NB4 (cell line): ENCODE results near the gene NDUFS6.
A peak's percentile ranks its signal among the peaks of the same experiment; 100 is the strongest.

Source experiments
- DNase-seq: peaks from one replicate; pipeline ENCODE4 v3.0.0; 2010; ENCODE audit warnings: low read depth
- H3K4me3 ChIP-seq: one replicate; pipeline ENCODE4 v1.5.1; 2011; ENCODE audit warnings: mild to moderate bottlenecking, low read depth, low read length, moderate library complexity
- CTCF ChIP-seq: IDR thresholded peaks from one replicate; pipeline ENCODE4 v1.5.1; 2012; ENCODE audit warnings: low read depth, low read length
- MAX ChIP-seq: IDR thresholded peaks from 2 replicates; pipeline ENCODE4 v1.6.1; 2011; ENCODE audit warnings: low read depth, low read length
- MYC ChIP-seq: IDR thresholded peaks from 2 replicates; pipeline ENCODE4 v1.6.1; 2011; ENCODE audit warnings: low read depth, low read length
- POLR2A ChIP-seq: IDR thresholded peaks from 2 replicates; pipeline ENCODE4 v1.6.1; 2011; ENCODE audit warnings: mild to moderate bottlenecking; ENCODE audit not compliant: insufficient read length; ENCODE audit errors: extremely low read depth

NDUFS6 gene

GRCh38 chr5:1823381-1824034 lies 22.3 kb downstream of the NDUFS6 start:
- DNase-seq, result no peak
- no peak for TF ChIP-seq MYC
- TF ChIP-seq MAX, result no peak
- TF ChIP-seq CTCF, result no peak
- no peak for TF ChIP-seq POLR2A
- H3K4me3 ChIP-seq, result no peak overlapping the region

GRCh38 chr5:1824109-1824821 lies 23.1 kb downstream of the NDUFS6 start:
- TF ChIP-seq POLR2A (no peak), CTCF (peak; percentile 13), MYC (no peak), MAX (no peak)
- H3K4me3 ChIP-seq, result no peak overlapping the region
- DNase-seq, result no peak

- TF ChIP-seq CTCF (no peak), POLR2A (no peak), MYC (no peak), MAX (no peak)
- H3K4me3 ChIP-seq, result no peak overlapping the region
- no peak for DNase-seq
Observed at GRCh38 chr5:1824903-1825841, 24.0 kb downstream of the NDUFS6 start.

GRCh38 chr5:1826235-1826980 lies 25.2 kb downstream of the NDUFS6 start:
- no peak for TF ChIP-seq POLR2A
- TF ChIP-seq MYC, result no peak
- TF ChIP-seq MAX, result no peak
- TF ChIP-seq CTCF, result no peak
- no peak overlapping the region for H3K4me3 ChIP-seq
- no peak for DNase-seq
